HepG2 (cell line): Measurements from ENCODE around the gene DNAJB2. TPM values are rescaled to one million over a fixed set of nuclear protein-coding genes. Genes with fewer than 3 reads are reported as not detected.
A peak's percentile ranks its signal among the peaks of the same experiment; 100 is the strongest.

Experiments used
- ARID3A ChIP-seq: IDR thresholded peaks from 2 replicates; pipeline ENCODE4 v1.6.1; 2012; ENCODE audit warnings: low read depth, low read length, improper control_type of control experiment
- ATF2 ChIP-seq: sonication (generic); formaldehyde crosslinking; IDR thresholded peaks from 2 replicates; pipeline ENCODE4 v1.4.0; 2020; ENCODE audit warnings: missing genetic modification reagents
- ATF7-NPFF ChIP-seq: sonication (generic); formaldehyde crosslinking; IDR thresholded peaks from 2 replicates; pipeline ENCODE4 v1.8.1; 2023; ENCODE audit warnings: mild to moderate bottlenecking, low read depth, missing genetic modification reagents, moderate library complexity
- CREB1 ChIP-seq, 2 experiments: fragments of 450-650 bp in 1 of 2; IDR thresholded peaks; 2 replicates each; pipeline ENCODE4 v1.6.1; 2016 to 2017; ENCODE audit warnings: control low read depth in 1 of 2, mild to moderate bottlenecking in 1 of 2, missing compliant biosample characterization in 1 of 2, missing genetic modification characterization in 1 of 2
- ETV6 ChIP-seq: sonication (generic); formaldehyde crosslinking; conservative IDR thresholded peaks from 2 replicates; pipeline ENCODE4 v1.4.0; 2020; ENCODE audit warnings: missing genetic modification reagents
- ISX ChIP-seq: sonication (generic); formaldehyde crosslinking; conservative IDR thresholded peaks from 2 replicates; pipeline ENCODE4 v1.5.0; 2020; ENCODE audit warnings: missing genetic modification reagents
- KDM2A ChIP-seq: sonication (generic); formaldehyde crosslinking; IDR thresholded peaks from 2 replicates; pipeline ENCODE4 v1.4.0; 2020; ENCODE audit warnings: low read depth, missing genetic modification reagents, borderline replicate concordance
- POLR2G ChIP-seq: fragments of 200-400 bp; formaldehyde crosslinking; IDR thresholded peaks from 2 replicates; pipeline ENCODE4 v1.6.1; 2018; ENCODE audit warnings: mild to moderate bottlenecking, low read depth, low read length, moderate library complexity
- SIX1 ChIP-seq: sonication (generic); formaldehyde crosslinking; IDR thresholded peaks from 2 replicates; pipeline ENCODE4 v1.4.0; 2020; ENCODE audit warnings: missing genetic modification reagents, borderline replicate concordance
- SMAD3 ChIP-seq: sonication (generic); formaldehyde crosslinking; IDR thresholded peaks from 2 replicates; pipeline ENCODE4 v1.4.0; 2020; ENCODE audit warnings: missing genetic modification reagents
- SMC3 ChIP-seq: IDR thresholded peaks from 2 replicates; pipeline ENCODE4 v1.6.1; 2011; ENCODE audit warnings: low read length, improper control_type of control experiment
- TP53 ChIP-seq: sonication (generic); formaldehyde crosslinking; conservative IDR thresholded peaks from 2 replicates; pipeline ENCODE4 v1.4.0; 2020; ENCODE audit warnings: missing genetic modification reagents
- U2AF2 ChIP-seq: fragments of 200-400 bp; formaldehyde crosslinking; IDR thresholded peaks from 2 replicates; pipeline ENCODE4 v1.6.1; 2017; ENCODE audit warnings: low read depth, mild to moderate bottlenecking, low read length
- ZFP36L2 ChIP-seq: sonication (generic); formaldehyde crosslinking; IDR thresholded peaks from 2 replicates; pipeline ENCODE4 v1.4.0; 2020; ENCODE audit warnings: missing genetic modification reagents
- ZNF10 ChIP-seq: sonication (generic); formaldehyde crosslinking; IDR thresholded peaks from 2 replicates; pipeline ENCODE4 v1.4.0; 2020; ENCODE audit warnings: mild to moderate bottlenecking, low read depth, missing genetic modification reagents, borderline replicate concordance
- ZNF136 ChIP-seq: sonication (generic); formaldehyde crosslinking; IDR thresholded peaks from 2 replicates; pipeline ENCODE4 v1.8.1; 2022; ENCODE audit warnings: low read depth, mild to moderate bottlenecking, moderate library complexity, missing genetic modification reagents
- ZNF569 ChIP-seq: sonication (generic); formaldehyde crosslinking; IDR thresholded peaks from 2 replicates; pipeline ENCODE4 v1.5.0; 2020; ENCODE audit warnings: mild to moderate bottlenecking, missing genetic modification reagents, moderate library complexity, borderline replicate concordance
- ZNF713 ChIP-seq: sonication (generic); formaldehyde crosslinking; IDR thresholded peaks from 2 replicates; pipeline ENCODE4 v1.4.0; 2020; ENCODE audit warnings: mild to moderate bottlenecking, missing genetic modification reagents
- ZNF746 ChIP-seq: sonication (generic); formaldehyde crosslinking; IDR thresholded peaks from 2 replicates; pipeline ENCODE4 v1.8.0; 2022; ENCODE audit warnings: mild to moderate bottlenecking, missing genetic modification reagents
- ZNF790 ChIP-seq: sonication (generic); formaldehyde crosslinking; IDR thresholded peaks from 2 replicates; pipeline ENCODE4 v1.8.0; 2022; ENCODE audit warnings: missing genetic modification reagents, mild to moderate bottlenecking, borderline replicate concordance
- ZNF83 ChIP-seq: sonication (generic); formaldehyde crosslinking; IDR thresholded peaks from 2 replicates; pipeline ENCODE4 v1.4.0; 2020; ENCODE audit warnings: missing genetic modification reagents, mild to moderate bottlenecking, borderline replicate concordance
- polyA plus RNA-seq, 8 experiments: library from polyadenylated mRNA; depleted of rRNA in 3 of 8; stranded (reverse) in 7 of 8; unstranded in 1 of 8; fragments of >200 nt; fragmentation: Illumina TruSeq in 4 of 8; extraction: Trizol in 4 of 8; gene quantifications; 2 replicates each; pipeline versions ENCODE4 v1.2.1 to v1.2.3, GENCODE V29; 2011 to 2016; ENCODE audit warnings: low read depth in 4 of 8, missing spikeins in 1 of 8, mixed read lengths in 1 of 8; ENCODE audit not compliant: insufficient read depth in 1 of 8
- total RNA-seq, 5 experiments: library from RNA; depleted of rRNA; stranded (reverse); fragments of >200 nt; fragmentation: Illumina TruSeq; extraction: Trizol; gene quantifications; 2 replicates each; pipeline ENCODE4 v1.2.3, GENCODE V29; 2016; ENCODE audit warnings: low read depth in 1 of 5
- TF ChIP-seq, protein P1 (sequence below): IDR thresholded peaks from 2 replicates; pipeline ENCODE4 v1.6.1; 2016
- TF ChIP-seq, protein P2 (sequence below): sonication (generic); formaldehyde crosslinking; IDR thresholded peaks from 2 replicates; pipeline ENCODE4 v1.5.1; 2020; ENCODE audit warnings: missing genetic modification reagents, mild to moderate bottlenecking, borderline replicate concordance

Gene DNAJB2
- total and polyA plus RNA-seq, 2 of the 13 experiments (the other 11 are each of a cell fraction or from before 2014, with no cell fraction given) = 21.3 to 31.1 TPM

- TF ChIP-seq ZNF569 = no peak
- TF ChIP-seq ZNF10 = no peak
- 0 out of 2 replicates have a peak, but pooled peaks have one; percentile 13 for TF ChIP-seq ARID3A
- TF ChIP-seq KDM2A (CRISPR knock-in tag) = peak; percentile 84; the same call in 1 of the 2 replicates
- no peak for TF ChIP-seq TP53 (CRISPR knock-in tag)
- TF ChIP-seq ZFP36L2 (CRISPR knock-in tag) = no peak
- TF ChIP-seq POLR2G = peak; percentile 85
- TF ChIP-seq ZNF83 (CRISPR knock-in tag) = no peak
- TF ChIP-seq ATF7-NPFF (CRISPR knock-in tag) = peak; percentile 91
- TF ChIP-seq ATF2 (CRISPR knock-in tag) = peak; percentile 99
- TF ChIP-seq ZNF136 (CRISPR knock-in tag) = 0 out of 2 replicates have a peak, but pooled peaks have one; percentile 59
- no peak for TF ChIP-seq SIX1 (CRISPR knock-in tag)
- TF ChIP-seq SMAD3 (CRISPR knock-in tag) = peak; percentile 90
- TF ChIP-seq ZNF746 (CRISPR knock-in tag) = peak; percentile 39
- TF ChIP-seq U2AF2 = no peak
- no peak for TF ChIP-seq SMC3
- TF ChIP-seq CREB1 (IDR thresholded peaks at IDR 0.05) = peak; percentile 80
- peak; percentile 60; the same call in 1 of the 2 replicates for TF ChIP-seq CREB1 (CRISPR knock-in tag; IDR thresholded peaks at IDR 0.05)
- TF ChIP-seq, protein P1, sequence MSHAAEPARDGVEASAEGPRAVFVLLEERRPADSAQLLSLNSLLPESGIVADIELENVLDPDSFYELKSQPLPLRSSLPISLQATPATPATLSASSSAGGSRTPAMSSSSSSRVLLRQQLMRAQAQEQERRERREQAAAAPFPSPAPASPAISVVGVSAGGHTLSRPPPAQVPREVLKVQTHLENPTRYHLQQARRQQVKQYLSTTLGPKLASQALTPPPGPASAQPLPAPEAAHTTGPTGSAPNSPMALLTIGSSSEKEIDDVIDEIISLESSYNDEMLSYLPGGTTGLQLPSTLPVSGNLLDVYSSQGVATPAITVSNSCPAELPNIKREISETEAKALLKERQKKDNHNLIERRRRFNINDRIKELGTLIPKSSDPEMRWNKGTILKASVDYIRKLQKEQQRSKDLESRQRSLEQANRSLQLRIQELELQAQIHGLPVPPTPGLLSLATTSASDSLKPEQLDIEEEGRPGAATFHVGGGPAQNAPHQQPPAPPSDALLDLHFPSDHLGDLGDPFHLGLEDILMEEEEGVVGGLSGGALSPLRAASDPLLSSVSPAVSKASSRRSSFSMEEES (CRISPR knock-in tag) = peak; percentile 51; the same call in 1 of the 2 replicates
- TF ChIP-seq, protein P2, sequence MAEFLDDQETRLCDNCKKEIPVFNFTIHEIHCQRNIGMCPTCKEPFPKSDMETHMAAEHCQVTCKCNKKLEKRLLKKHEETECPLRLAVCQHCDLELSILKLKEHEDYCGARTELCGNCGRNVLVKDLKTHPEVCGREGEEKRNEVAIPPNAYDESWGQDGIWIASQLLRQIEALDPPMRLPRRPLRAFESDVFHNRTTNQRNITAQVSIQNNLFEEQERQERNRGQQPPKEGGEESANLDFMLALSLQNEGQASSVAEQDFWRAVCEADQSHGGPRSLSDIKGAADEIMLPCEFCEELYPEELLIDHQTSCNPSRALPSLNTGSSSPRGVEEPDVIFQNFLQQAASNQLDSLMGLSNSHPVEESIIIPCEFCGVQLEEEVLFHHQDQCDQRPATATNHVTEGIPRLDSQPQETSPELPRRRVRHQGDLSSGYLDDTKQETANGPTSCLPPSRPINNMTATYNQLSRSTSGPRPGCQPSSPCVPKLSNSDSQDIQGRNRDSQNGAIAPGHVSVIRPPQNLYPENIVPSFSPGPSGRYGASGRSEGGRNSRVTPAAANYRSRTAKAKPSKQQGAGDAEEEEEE (CRISPR knock-in tag) = no peak
- TF ChIP-seq ZNF790 (CRISPR knock-in tag) = no peak; the same call in 1 of the 2 replicates
- TF ChIP-seq ZNF713 = no peak
- no peak; the same call in 1 of the 2 replicates for TF ChIP-seq ETV6 (CRISPR knock-in tag)
- no peak for TF ChIP-seq ISX
Measured at GRCh38 chr2:219279151-219279915, at the start of gene DNAJB2 (continued).
